Kidney capillary endothelial cell (primary cell): ENCODE results near the gene ITGA4.
"Not testable (repeated sequence)": the region's sequence is repeated elsewhere in the genome, so short reads cannot be mapped to it uniquely, and the experiment has no call there.

Experiments
- DNase-seq: peaks from one replicate; pipeline ENCODE4 v3.0.0-alpha.2; 2018; ENCODE audit warnings: low spot score

ITGA4 gene

GRCh38 chr2:181457121-181457740 lies at the start of gene ITGA4:
Gene ITGA4, plus strand, starts transcription at chr2:181457386. Its CDS starts 269 bp downstream, at chr2:181457655.
- DNase-seq: peak; percentile 68

GRCh38 chr2:181408861-181409260 lies 48.3 kb upstream of the ITGA4 start:
- DNase-seq: no peak

- no peak for DNase-seq
Measured at GRCh38 chr2:181411105-181411849, 45.9 kb upstream of the ITGA4 start.

- DNase-seq: no peak
Measured at GRCh38 chr2:181419129-181419855, 37.9 kb upstream of the ITGA4 start.

- DNase-seq: no peak
Measured at GRCh38 chr2:181420259-181421130, 36.7 kb upstream of the ITGA4 start.

- DNase-seq: no peak
Measured at GRCh38 chr2:181421131-181421458, 36.1 kb upstream of the ITGA4 start.

- no peak for DNase-seq
Measured at GRCh38 chr2:181421464-181421863, 35.7 kb upstream of the ITGA4 start.

GRCh38 chr2:181426672-181427071 lies 30.5 kb upstream of the ITGA4 start:
- no peak for DNase-seq

GRCh38 chr2:181430406-181431118 lies 26.6 kb upstream of the ITGA4 start:
- no peak for DNase-seq

GRCh38 chr2:181431674-181432073 lies 25.5 kb upstream of the ITGA4 start:
- no peak for DNase-seq

GRCh38 chr2:181438261-181438660 lies 18.9 kb upstream of the ITGA4 start:
- no peak for DNase-seq

GRCh38 chr2:181440344-181440743 lies 16.8 kb upstream of the ITGA4 start:
- DNase-seq: no peak

- DNase-seq: no peak
Measured at GRCh38 chr2:181440919-181441318, 16.3 kb upstream of the ITGA4 start.

- no peak for DNase-seq
Measured at GRCh38 chr2:181441670-181442069, 15.5 kb upstream of the ITGA4 start.

GRCh38 chr2:181444654-181445053 lies 12.5 kb upstream of the ITGA4 start:
- no peak for DNase-seq

GRCh38 chr2:181446985-181447384 lies 10.2 kb upstream of the ITGA4 start:
- no peak for DNase-seq

- not testable (repeated sequence) for DNase-seq
Measured at GRCh38 chr2:181449278-181449677, 7.9 kb upstream of the ITGA4 start.

- no peak for DNase-seq
Measured at GRCh38 chr2:181454686-181455450, 2.3 kb upstream of the ITGA4 start.

- peak; percentile 16 for DNase-seq
Measured at GRCh38 chr2:181456660-181457120, 496 bp upstream of the ITGA4 start.

- peak; percentile 10 for DNase-seq
Measured at GRCh38 chr2:181457741-181458425, 697 bp downstream of the ITGA4 start.
